SK-N-SH treated with all-trans-retinoic acid at 6 μM for 48 hours (cell line): ENCODE data around the gene VEGFC.

ENCODE experiments used
- CSRNP3 ChIP-seq: fragments of 250-450 bp; sonication (Bioruptor Pico); IDR thresholded peaks from 2 replicates; pipeline ENCODE4 v1.5.1; 2021; ENCODE audit warnings: mild to moderate bottlenecking, moderate library complexity
- OSR1 ChIP-seq: fragments of 250-450 bp; sonication (Bioruptor Pico); IDR thresholded peaks from 2 replicates; pipeline ENCODE4 v1.8.0; 2022; ENCODE audit warnings: moderate library complexity, mild to moderate bottlenecking, inconsistent platforms
- PATZ1 ChIP-seq: fragments of 250-450 bp; sonication (Bioruptor Pico); IDR thresholded peaks from 2 replicates; pipeline ENCODE4 v1.8.0; 2020; ENCODE audit warnings: mild to moderate bottlenecking, moderate library complexity, borderline replicate concordance
- SNAI2 ChIP-seq: fragments of 250-450 bp; sonication (Bioruptor Pico); IDR thresholded peaks from 2 replicates; pipeline ENCODE4 v1.5.0; 2020; ENCODE audit warnings: mild to moderate bottlenecking, moderate library complexity
- TSHZ2 ChIP-seq: fragments of 250-450 bp; sonication (Bioruptor Pico); IDR thresholded peaks from 2 replicates; pipeline ENCODE4 v1.5.0; 2020; ENCODE audit warnings: mild to moderate bottlenecking, moderate library complexity
- ZFP3 ChIP-seq: fragments of 250-450 bp; sonication (Bioruptor Pico); IDR thresholded peaks from 2 replicates; pipeline ENCODE4 v1.5.0; 2020; ENCODE audit warnings: mild to moderate bottlenecking, moderate library complexity
- ZFP30 ChIP-seq: fragments of 450-650 bp; formaldehyde crosslinking; IDR thresholded peaks from 2 replicates; pipeline ENCODE4 v1.5.0; 2022; ENCODE audit warnings: mild to moderate bottlenecking, moderate library complexity
- ZNF565 ChIP-seq: fragments of 450-650 bp; formaldehyde crosslinking; conservative IDR thresholded peaks from 2 replicates; pipeline ENCODE4 v1.5.0; 2020; ENCODE audit warnings: low read depth, mild to moderate bottlenecking, moderate library complexity
- ZNF8 ChIP-seq: fragments of 450-650 bp; formaldehyde crosslinking; IDR thresholded peaks from 2 replicates; pipeline ENCODE4 v1.5.0; 2020; ENCODE audit warnings: mild to moderate bottlenecking, moderate library complexity
- TF ChIP-seq, protein P1 (sequence below): fragments of 250-450 bp; sonication (Bioruptor Pico); IDR thresholded peaks from 2 replicates; pipeline ENCODE4 v1.5.1; 2020; ENCODE audit warnings: low read depth, mild to moderate bottlenecking, moderate library complexity

DNA sequence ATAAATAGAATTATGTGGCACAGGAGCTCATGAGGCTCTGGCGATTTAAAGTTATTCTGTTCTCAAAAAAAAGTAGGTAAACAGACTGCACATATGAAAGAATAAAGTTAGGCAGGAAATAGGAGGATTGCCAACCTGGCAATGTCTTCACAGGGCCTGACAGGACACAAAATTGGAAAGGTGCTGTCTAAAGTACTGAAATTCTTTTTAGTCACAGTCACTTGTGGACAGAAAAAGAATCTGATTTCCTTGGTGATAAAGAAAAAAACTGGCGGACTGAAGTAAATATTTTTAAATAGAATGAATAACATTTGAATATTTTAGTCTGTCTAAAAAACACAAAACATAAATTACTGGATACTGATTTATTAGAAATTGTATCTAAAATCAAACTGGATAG lies 124.4 kb downstream of the VEGFC start:
- TF ChIP-seq, protein P1, sequence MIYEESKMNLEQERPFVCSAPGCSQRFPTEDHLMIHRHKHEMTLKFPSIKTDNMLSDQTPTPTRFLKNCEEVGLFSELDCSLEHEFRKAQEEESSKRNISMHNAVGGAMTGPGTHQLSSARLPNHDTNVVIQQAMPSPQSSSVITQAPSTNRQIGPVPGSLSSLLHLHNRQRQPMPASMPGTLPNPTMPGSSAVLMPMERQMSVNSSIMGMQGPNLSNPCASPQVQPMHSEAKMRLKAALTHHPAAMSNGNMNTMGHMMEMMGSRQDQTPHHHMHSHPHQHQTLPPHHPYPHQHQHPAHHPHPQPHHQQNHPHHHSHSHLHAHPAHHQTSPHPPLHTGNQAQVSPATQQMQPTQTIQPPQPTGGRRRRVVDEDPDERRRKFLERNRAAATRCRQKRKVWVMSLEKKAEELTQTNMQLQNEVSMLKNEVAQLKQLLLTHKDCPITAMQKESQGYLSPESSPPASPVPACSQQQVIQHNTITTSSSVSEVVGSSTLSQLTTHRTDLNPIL (CRISPR knock-in tag), result no peak
- TF ChIP-seq ZNF565 (CRISPR knock-in tag), result no peak
- TF ChIP-seq ZFP3 (CRISPR knock-in tag), result no peak
- TF ChIP-seq SNAI2, result no peak
- TF ChIP-seq OSR1 (CRISPR knock-in tag), result no peak
- TF ChIP-seq ZFP30, result no peak
- no peak for TF ChIP-seq ZNF8 (CRISPR knock-in tag)
- no peak for TF ChIP-seq TSHZ2 (CRISPR knock-in tag)
- TF ChIP-seq PATZ1, result no peak
- no peak for TF ChIP-seq CSRNP3 (CRISPR knock-in tag)
